GM08714 (cell line): ENCODE results near the gene EPB41L5.
"Not testable (repeated sequence)": the region's sequence is repeated elsewhere in the genome, so short reads cannot be mapped to it uniquely, and the experiment has no call there.

ENCODE experiments used
- H3K4me3 ChIP-seq: fragments of 200-500 bp; sonication (Bioruptor generic); 2 replicates; pipeline ENCODE4 v1.5.1; 2014; ENCODE audit warnings: mild to moderate bottlenecking, low read length, inconsistent platforms
- ZNF274 ChIP-seq: IDR thresholded peaks from 2 replicates; pipeline ENCODE4 v1.6.1; 2012; ENCODE audit warnings: mild to moderate bottlenecking, low read depth, low read length

Gene EPB41L5

DNA sequence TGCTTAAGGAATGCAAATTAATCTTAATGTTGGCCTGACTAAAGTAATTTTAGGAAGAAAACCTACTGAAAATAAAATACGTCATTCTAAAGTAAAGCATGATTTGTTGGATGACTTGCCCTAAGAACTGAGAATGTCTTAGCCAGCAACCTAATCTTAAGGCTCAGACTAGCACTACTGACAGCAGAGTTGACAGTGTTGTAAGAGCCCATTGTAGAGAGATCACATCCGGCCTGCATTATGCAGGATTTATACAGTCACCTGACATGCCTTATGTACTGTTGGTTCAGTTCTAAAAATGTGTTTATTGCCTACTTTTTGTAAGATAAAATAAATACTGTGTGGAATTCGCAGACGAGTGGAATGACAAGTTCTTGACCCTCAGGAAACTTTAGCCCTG, 128.0 kb downstream of the EPB41L5 start:
- no peak overlapping the region for H3K4me3 ChIP-seq
- no peak for TF ChIP-seq ZNF274

DNA sequence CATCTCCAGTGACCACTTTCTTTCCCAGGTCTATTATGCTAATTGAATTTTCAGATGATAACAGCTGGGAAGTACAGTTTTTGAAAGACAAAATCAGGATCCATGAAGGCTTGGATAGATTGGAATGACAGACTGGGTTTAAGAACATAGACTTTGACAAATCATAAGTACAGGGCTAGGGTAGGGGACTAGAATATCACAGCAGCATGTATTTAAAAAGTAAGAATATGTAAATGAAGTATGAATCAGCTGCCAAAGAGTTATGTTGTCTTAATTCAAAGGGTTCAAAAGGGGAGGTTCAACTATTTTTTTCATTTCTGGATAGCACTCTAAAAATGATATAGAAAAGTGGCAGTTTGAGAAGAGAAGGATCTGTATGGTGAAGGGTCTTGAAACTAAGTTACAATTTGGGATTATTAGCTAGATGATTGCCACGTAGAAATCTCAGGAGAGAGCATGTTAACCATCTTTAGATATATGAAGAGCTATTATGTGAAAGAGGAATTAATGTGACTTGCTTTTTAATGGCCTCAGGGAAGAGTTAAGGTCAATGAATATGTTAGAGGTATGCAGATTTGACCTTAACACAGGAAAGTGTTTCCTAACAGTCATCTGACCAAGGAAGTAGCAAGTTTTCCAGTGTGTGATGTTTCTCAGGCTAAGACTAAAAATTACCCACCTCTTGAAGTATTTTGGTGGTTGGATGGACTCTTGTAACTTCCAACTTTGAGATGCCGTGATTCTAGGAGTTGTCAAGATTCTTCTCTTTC, 128.6 kb downstream of the EPB41L5 start:
- no peak for TF ChIP-seq ZNF274

DNA sequence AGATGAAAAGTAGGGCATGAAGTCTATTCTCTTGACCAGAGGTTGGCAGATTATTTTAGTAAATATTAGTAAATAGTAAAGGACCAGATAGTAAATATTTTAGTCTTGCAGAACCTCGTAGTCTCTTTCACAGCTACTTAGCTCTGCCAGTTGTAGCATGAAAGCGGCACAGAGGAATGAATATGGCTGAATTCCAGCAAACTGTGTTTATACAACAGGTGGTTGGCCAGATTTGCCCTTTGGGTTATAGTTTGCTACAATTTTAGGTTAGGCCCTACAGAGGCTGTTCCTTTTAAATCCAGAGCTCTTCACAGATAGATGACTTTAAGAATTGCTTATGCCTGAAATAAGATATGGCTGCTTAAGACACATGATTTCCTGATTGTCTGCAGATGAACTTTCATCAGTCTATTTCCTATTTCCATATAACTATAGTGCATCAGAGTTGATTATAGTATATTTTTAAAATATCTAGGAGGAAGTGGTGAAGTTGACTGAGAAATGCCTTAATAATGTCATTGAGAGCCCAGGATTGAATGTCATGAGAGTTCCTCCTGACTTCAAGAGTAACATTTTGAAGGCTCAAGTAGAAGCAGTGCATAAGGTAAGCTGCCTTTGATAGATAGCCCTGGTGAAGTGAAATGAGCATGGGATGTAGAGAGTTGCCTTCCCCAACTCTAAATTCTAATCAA, 129.8 kb downstream of the EPB41L5 start:
- no peak for TF ChIP-seq ZNF274
- no peak overlapping the region for H3K4me3 ChIP-seq

More for the DNA sequence above, 128.6 kb downstream of the EPB41L5 start:
- H3K4me3 ChIP-seq = no peak overlapping the region

DNA sequence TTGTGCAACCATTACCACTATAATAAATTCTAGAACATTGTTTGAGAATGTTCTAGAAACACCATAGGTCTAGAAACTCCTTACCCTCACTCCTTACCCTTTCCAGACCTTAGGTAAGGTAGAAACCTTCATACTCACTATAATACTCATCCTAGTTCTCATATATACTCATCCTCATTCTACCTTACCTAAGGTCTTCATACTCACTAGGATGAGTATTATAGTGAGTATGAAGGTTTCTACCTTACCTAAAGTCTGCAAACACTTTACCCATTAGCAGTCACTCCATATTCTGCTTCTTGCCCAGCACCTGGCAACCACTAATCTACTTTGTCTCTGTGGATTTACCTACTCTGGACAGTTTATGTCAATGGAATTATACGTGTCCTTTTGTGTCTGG, 135.4 kb downstream of the EPB41L5 start:
- TF ChIP-seq ZNF274 = no peak
- H3K4me3 ChIP-seq = no peak overlapping the region

DNA sequence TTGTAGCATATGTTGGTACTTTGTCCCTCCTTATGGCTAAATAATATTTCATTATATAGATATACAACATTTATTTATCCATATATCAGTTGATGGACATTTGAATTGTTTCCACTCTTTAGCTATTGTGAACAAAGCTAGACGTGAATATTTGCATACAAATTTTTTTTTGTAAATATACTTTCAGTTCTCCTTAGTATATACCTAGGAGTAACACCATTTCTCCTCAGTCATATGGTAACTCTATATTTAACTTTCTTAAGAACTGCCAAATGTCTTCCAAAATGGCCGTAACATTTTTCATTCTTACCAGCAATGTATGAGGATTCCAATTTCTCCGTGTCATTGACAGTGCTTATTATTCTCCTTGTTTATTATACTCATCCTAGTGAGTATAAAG, 135.8 kb downstream of the EPB41L5 start:
- TF ChIP-seq ZNF274 = no peak
- no peak overlapping the region for H3K4me3 ChIP-seq

DNA sequence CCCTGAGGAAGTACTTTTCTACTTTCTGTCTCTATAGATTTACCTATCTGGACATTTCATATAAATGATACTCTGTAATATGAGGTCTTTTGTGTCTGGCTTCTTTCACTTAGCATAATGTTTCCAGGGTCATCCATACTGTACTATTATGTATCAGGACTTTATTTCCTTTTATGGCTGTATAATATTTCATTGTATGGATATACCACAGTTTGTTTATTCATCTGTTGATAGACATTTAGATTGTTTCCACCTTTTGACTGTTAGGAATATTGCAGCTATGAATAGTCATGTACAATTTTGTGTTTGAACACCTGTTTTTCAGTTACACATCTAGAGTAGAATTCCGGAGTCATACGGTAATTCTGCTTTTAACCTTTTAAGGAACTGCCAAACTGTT, 136.5 kb downstream of the EPB41L5 start:
- H3K4me3 ChIP-seq = no peak overlapping the region
- TF ChIP-seq ZNF274 = no peak

DNA sequence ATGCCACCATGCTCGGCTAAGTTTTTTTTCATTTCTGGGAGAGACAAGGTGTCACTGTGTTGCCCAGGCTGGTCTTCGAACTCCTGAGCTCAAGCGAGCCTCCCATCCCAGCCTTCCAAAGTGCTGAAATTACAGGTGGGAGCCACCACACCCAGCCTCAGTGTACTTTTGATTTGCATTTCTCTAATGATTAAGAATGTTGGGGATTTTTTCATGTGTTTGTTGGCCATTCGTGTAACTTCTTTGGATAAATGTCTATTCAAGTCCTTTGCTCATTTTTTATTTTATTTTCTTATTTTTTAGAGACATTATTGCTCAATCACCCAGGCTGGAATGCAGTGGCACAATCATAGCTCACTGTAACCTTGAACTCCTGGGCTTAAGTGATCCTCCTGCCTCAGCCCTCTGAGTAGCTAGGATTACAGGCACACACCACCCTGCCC, 137.2 kb downstream of the EPB41L5 start:
- no peak for TF ChIP-seq ZNF274
- no peak overlapping the region for H3K4me3 ChIP-seq

DNA sequence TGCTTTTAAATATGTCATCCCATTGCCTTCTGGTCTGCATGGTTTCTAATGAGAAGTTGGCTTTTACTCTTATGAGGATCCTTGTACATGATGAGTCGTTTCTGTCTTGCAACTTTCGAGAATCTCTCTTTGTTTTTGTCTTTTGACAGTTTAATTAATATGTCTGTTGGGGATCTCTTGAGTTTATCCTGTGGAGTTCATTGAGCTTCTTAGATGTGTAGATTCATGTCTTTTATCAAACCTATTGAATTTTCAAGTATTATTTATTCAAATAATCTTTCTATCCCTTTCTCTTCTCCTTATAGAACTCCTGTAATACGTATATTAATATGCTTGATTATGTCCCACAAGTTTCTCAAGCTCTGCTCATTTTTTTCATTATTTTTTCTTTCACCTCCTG, 142.4 kb downstream of the EPB41L5 start:
- no peak overlapping the region for H3K4me3 ChIP-seq
- TF ChIP-seq ZNF274 = no peak

DNA sequence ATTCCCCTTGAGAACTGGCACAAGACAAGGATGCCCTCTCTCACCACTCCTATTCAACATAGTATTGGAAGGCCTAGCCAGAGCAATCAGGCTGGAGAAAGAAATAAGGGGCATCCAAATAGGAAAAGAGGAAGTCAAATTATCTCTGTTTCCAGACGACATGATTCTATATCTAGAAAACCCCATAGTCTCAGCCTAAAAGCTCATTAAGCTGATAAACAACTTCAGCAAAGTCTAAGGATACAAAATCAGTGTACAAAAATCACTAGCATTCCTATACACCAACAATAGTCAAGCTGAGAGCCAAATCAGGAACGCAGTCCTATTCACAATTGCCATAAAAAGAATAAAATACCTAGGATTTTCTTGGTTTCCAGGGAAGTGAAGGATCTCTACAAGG, 145.8 kb downstream of the EPB41L5 start:
- H3K4me3 ChIP-seq = not testable (repeated sequence)

DNA sequence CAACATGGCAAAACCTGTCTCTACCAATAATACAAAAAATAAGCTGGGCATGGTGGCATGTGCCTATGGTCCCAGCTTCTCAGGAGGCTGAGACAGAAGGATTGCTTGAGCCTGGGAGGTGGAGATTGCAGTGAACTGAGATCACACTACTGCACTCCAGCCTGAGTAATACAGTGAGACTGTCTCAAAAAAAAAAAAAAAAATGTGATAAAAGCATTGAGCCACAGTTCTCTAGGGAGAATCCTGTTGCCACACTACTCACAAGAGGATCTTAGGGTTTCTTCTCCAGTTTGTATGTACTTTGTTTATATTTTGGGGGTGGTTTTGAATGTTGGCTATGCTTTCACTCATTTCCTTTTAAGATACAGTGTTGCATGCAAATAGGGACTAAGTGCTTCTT, 148.3 kb downstream of the EPB41L5 start:
- no peak overlapping the region for H3K4me3 ChIP-seq
- TF ChIP-seq ZNF274 = no peak

DNA sequence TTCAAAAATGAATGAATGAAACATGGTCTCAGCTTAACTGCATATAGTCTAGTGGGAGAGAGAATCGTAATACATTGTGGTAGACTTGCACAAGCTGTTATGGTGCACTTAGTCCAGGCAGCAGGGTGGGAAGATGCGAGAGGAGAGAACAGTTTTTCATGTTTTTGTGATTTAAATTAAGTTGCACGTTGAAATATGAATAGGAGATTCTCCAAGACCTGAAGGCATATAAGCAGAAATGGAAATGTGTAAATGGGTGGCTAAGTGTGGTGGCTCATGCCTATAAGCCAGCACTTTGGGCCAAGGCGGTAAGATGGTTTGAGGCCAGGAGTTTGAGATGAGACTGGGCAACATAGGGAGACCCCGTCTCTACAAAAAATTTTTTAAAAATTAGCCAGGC, 149.8 kb downstream of the EPB41L5 start:
- TF ChIP-seq ZNF274 = no peak
- H3K4me3 ChIP-seq = no peak overlapping the region

DNA sequence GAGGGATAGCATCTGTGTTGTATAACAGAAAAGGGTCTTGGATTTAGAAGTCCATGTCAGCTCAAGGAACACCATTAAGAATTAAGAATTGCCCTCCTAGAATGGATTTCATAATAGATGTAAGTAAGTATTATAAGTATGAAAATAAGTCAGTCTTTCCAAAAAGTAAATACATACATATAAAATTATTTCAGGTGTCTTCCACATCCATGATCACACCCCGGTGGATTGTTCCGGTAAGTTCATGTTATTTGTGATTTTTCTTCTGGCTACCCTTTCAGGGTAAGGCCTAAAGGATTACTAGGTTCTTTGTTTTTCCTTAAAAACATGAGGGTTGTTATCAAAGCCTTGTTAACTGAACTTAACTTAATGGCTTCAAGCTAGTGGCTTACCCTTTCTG, 154.4 kb downstream of the EPB41L5 start:
- TF ChIP-seq ZNF274 = no peak
- no peak overlapping the region for H3K4me3 ChIP-seq

DNA sequence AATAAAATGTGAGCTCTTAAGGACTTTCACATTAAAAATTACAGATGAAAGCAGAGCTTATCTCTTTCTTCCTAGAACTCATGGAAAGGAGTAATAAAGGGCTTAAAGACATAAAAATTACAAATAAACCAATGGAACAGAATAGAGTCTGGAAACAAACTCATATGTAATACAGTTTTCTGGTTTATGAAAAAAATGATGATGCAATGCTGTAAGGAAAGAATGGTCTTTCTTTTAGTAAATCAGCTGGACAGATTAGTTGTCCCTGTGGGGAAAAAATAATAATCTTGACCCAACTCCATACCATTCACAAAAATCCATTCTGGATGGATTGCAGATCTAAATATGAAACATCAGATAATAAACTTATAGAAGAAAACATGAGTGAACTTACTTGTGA, 156.1 kb downstream of the EPB41L5 start:
- TF ChIP-seq ZNF274 = no peak
- H3K4me3 ChIP-seq = no peak overlapping the region

DNA sequence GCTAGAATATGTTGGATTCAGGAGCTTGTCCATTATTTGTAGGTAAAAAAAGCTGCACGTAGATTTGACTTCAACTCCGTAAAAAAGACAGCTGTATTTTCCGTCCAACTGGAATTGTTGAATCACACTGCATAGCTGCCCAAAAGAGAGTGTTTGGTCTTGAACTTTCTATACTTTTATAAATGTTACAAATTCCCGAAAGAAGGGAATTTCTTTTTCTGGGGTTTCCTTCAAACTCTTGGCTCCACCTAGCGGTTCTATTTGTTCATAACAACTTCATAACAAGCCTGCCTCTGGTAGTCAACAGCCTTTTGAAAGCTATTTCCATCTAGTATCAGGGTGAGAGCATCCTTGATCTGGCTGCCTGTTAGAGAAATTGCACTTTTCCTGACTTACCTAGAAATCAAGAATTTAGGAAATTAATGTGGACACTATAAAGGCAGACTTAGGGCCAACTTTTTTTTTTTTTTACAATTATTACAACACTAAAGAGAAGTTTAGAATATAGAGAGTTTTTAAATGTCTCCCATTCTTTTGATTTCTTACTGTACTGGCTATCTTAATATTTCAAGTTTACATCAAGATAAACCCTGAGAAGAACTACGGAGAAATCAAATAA, 162.2 kb downstream of the EPB41L5 start:
- H3K4me3 ChIP-seq = no peak overlapping the region
- TF ChIP-seq ZNF274 = no peak

DNA sequence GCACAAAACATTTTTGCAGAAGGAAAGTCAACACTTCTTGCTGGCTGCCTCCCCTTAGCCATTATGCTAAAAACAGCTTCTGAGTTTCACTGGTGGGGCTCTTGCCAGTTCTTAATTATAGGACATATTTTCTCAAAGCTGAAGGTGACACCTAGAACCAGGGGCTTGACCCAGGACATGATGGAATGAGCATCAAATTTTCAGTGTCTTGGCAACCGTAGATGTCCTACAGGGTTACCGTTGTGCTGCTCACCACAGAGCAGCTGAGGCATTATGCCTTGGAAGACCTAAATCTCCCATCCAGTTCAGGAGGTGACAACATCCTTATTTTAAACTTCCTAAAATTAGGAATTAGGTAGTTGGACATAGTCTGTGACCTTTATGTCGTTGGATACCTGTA, 163.6 kb downstream of the EPB41L5 start:
- H3K4me3 ChIP-seq = no peak overlapping the region; the same call in 1 of the 2 replicates
- TF ChIP-seq ZNF274 = no peak

DNA sequence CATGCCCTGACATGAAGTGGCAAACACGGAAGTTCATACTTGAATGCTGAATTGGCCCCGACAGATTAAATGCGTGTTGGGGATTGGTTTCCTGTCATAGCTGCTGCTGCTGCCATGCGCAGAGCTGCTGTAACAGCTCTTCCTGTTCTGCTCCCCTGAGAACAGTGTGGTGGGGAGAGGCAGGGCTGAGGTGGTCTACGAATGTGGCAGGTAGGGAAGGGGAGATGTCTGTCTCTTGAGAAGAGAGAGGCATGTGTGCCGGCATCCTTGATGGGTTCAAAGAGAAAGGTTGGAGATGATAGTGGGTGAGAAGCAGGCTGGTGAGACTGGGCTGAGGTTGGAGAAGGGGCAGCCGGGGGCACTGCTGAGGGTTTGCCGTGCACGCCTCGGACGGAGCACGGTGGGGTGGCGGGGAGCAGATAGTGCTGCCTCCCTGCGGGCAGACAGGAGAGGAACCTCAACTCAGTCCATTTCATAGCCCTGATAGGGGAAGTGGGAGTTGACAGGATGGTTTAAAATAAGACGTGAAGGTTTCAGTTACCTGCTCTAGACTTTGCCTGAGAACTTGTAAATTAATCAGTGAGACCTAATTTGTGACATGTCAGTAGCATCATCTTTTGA, 164.2 kb downstream of the EPB41L5 start:
- peak overlapping the region; percentile 54; the same call in 1 of the 2 replicates for H3K4me3 ChIP-seq
- no peak for TF ChIP-seq ZNF274
